ENCODE data around the gene MYRIP.

- TF ChIP-seq CTCF (IDR thresholded peaks at IDR 0.05; ENCODE audit: low read length) (no peak), EZH2 (IDR thresholded peaks at IDR 0.05; ENCODE audit: borderline replicate concordance, low read length) (no peak)
Measured at GRCh38 chr3:40265181-40265580, 455.8 kb downstream of the MYRIP start.

All from OCI-LY1 (cell line).